Measurements from ENCODE around the gene ZFYVE9.
"Not testable (repeated sequence)": the region's sequence is repeated elsewhere in the genome, so short reads cannot be mapped to it uniquely, and the experiment has no call there.

ZFYVE9 gene

GRCh38 chr1:52191395-52191965 lies 49.6 kb downstream of the ZFYVE9 start:
- Mint-ChIP-seq H3K27ac (no peak overlapping the region), H3K9me3 (no peaks in the 10 kb centered on the region), H3K4me1 (no peaks in the 10 kb centered on the region), H3K4me3 (no peak overlapping the region), H3K27me3 (peaks cover 4% of the 10 kb centered on the region), H3K36me3 (no peaks in the 10 kb centered on the region)
- DNase-seq (ENCODE audit: low spot score in 2 of 2) (no peak), ATAC-seq (ENCODE audit: low read depth) (no peak)

- Mint-ChIP-seq H3K4me3 (no peak overlapping the region), H3K4me1 (no peaks in the 10 kb centered on the region), H3K36me3 (no peaks in the 10 kb centered on the region), H3K27me3 (peaks cover 4% of the 10 kb centered on the region), H3K9me3 (no peaks in the 10 kb centered on the region), H3K27ac (no peak overlapping the region)
- DNase-seq (ENCODE audit: low spot score in 2 of 2) = no peak
- ATAC-seq (ENCODE audit: low read depth) = no peak
Measured at GRCh38 chr1:52192024-52192423, 50.1 kb downstream of the ZFYVE9 start.

GRCh38 chr1:52192436-52192835 lies 50.5 kb downstream of the ZFYVE9 start:
- DNase-seq (ENCODE audit: low spot score in 2 of 2) (no peak), ATAC-seq (ENCODE audit: low read depth) (no peak)

GRCh38 chr1:52193985-52194384 lies 52.1 kb downstream of the ZFYVE9 start:
- no peak overlapping the region for H3K4me3 Mint-ChIP-seq
- no peaks in the 10 kb centered on the region for H3K36me3 Mint-ChIP-seq
- peaks cover 4% of the 10 kb centered on the region for H3K27me3 Mint-ChIP-seq
- ATAC-seq (ENCODE audit: low read depth) (no peak), DNase-seq (ENCODE audit: low spot score in 2 of 2) (no peak)
- no peaks in the 10 kb centered on the region for H3K4me1 Mint-ChIP-seq
- no peak overlapping the region for H3K27ac Mint-ChIP-seq
- no peaks in the 10 kb centered on the region for H3K9me3 Mint-ChIP-seq

More at GRCh38 chr1:52192436-52192835, 50.5 kb downstream of the ZFYVE9 start:
- no peaks in the 10 kb centered on the region for H3K36me3 Mint-ChIP-seq
- H3K27ac Mint-ChIP-seq = no peak overlapping the region
- H3K4me3 Mint-ChIP-seq = no peak overlapping the region
- no peaks in the 10 kb centered on the region for H3K4me1 Mint-ChIP-seq
- H3K9me3 Mint-ChIP-seq = no peaks in the 10 kb centered on the region
- peaks cover 4% of the 10 kb centered on the region for H3K27me3 Mint-ChIP-seq

- ATAC-seq (ENCODE audit: low read depth) (no peak), DNase-seq (ENCODE audit: low spot score in 2 of 2) (no peak)
- no peak overlapping the region for H3K4me3 Mint-ChIP-seq
- no peaks in the 10 kb centered on the region for H3K9me3 Mint-ChIP-seq
- H3K36me3 Mint-ChIP-seq = no peaks in the 10 kb centered on the region
- no peak overlapping the region for H3K27ac Mint-ChIP-seq
- H3K4me1 Mint-ChIP-seq = no peaks in the 10 kb centered on the region
- peaks cover 4% of the 10 kb centered on the region for H3K27me3 Mint-ChIP-seq
Measured at GRCh38 chr1:52195161-52195560, 53.3 kb downstream of the ZFYVE9 start.

- ATAC-seq (ENCODE audit: low read depth) (no peak), DNase-seq (ENCODE audit: low spot score in 2 of 2) (no peak)
- H3K27me3 Mint-ChIP-seq = peaks cover 12% of the 10 kb centered on the region
- H3K36me3 Mint-ChIP-seq = no peaks in the 10 kb centered on the region
- H3K4me1 Mint-ChIP-seq = no peaks in the 10 kb centered on the region
- H3K27ac Mint-ChIP-seq = no peak overlapping the region
- H3K4me3 Mint-ChIP-seq = no peak overlapping the region
- peaks cover 7% of the 10 kb centered on the region for H3K9me3 Mint-ChIP-seq
Measured at GRCh38 chr1:52203935-52204625, 62.2 kb downstream of the ZFYVE9 start.

- DNase-seq (ENCODE audit: low spot score in 2 of 2) = no peak
- Mint-ChIP-seq H3K36me3 (no peaks in the 10 kb centered on the region), H3K27me3 (peaks cover 15% of the 10 kb centered on the region), H3K27ac (no peak overlapping the region), H3K9me3 (peaks cover 7% of the 10 kb centered on the region), H3K4me3 (no peak overlapping the region), H3K4me1 (no peaks in the 10 kb centered on the region)
- ATAC-seq (ENCODE audit: low read depth) = no peak
Measured at GRCh38 chr1:52204696-52205095, 62.8 kb downstream of the ZFYVE9 start.

GRCh38 chr1:52206686-52207085 lies 64.8 kb downstream of the ZFYVE9 start:
- H3K27me3 Mint-ChIP-seq = peaks cover 23% of the 10 kb centered on the region
- not testable (repeated sequence) for H3K36me3 Mint-ChIP-seq; H3K27ac Mint-ChIP-seq; ATAC-seq (ENCODE audit: low read depth); H3K9me3 Mint-ChIP-seq; H3K4me3 Mint-ChIP-seq; DNase-seq (ENCODE audit: low spot score in 2 of 2); H3K4me1 Mint-ChIP-seq

GRCh38 chr1:52209429-52209828 lies 67.5 kb downstream of the ZFYVE9 start:
- H3K27me3 Mint-ChIP-seq = peaks cover 23% of the 10 kb centered on the region
- H3K27ac Mint-ChIP-seq = no peak overlapping the region

GRCh38 chr1:52210044-52210443 lies 68.2 kb downstream of the ZFYVE9 start:
- Mint-ChIP-seq H3K9me3 (peaks cover 1% of the 10 kb centered on the region), H3K4me1 (no peaks in the 10 kb centered on the region), H3K4me3 (no peak overlapping the region), H3K27ac (no peak overlapping the region), H3K27me3 (peaks cover 23% of the 10 kb centered on the region), H3K36me3 (peaks cover 2% of the 10 kb centered on the region)
- ATAC-seq (ENCODE audit: low read depth) (no peak), DNase-seq (ENCODE audit: low spot score in 2 of 2) (no peak)

More at GRCh38 chr1:52209429-52209828, 67.5 kb downstream of the ZFYVE9 start:
- H3K4me1 Mint-ChIP-seq = no peaks in the 10 kb centered on the region
- DNase-seq (ENCODE audit: low spot score in 2 of 2) = no peak
- peaks cover 1% of the 10 kb centered on the region for H3K9me3 Mint-ChIP-seq
- no peak overlapping the region for H3K4me3 Mint-ChIP-seq
- peaks cover 2% of the 10 kb centered on the region for H3K36me3 Mint-ChIP-seq
- ATAC-seq (ENCODE audit: low read depth) = no peak

- ATAC-seq (ENCODE audit: low read depth) = no peak
- Mint-ChIP-seq H3K27me3 (peaks cover 2% of the 10 kb centered on the region), H3K4me1 (no peaks in the 10 kb centered on the region), H3K9me3 (peaks cover 10% of the 10 kb centered on the region), H3K36me3 (peaks cover 4% of the 10 kb centered on the region), H3K4me3 (no peak overlapping the region), H3K27ac (no peak overlapping the region)
- DNase-seq (ENCODE audit: low spot score in 2 of 2) = no peak
Measured at GRCh38 chr1:52216907-52217458, 75.1 kb downstream of the ZFYVE9 start.

- Mint-ChIP-seq H3K27ac (no peak overlapping the region), H3K4me3 (no peak overlapping the region), H3K9me3 (peaks cover 15% of the 10 kb centered on the region), H3K36me3 (peaks cover 17% of the 10 kb centered on the region), H3K27me3 (peaks cover 30% of the 10 kb centered on the region), H3K4me1 (no peaks in the 10 kb centered on the region)
- no peak for ATAC-seq (ENCODE audit: low read depth)
- DNase-seq (ENCODE audit: low spot score in 2 of 2) = no peak
Measured at GRCh38 chr1:52225174-52225573, 83.3 kb downstream of the ZFYVE9 start.

GRCh38 chr1:52229494-52229893 lies 87.6 kb downstream of the ZFYVE9 start:
- no peak for ATAC-seq (ENCODE audit: low read depth)
- Mint-ChIP-seq H3K4me1 (no peaks in the 10 kb centered on the region), H3K27me3 (peaks cover 33% of the 10 kb centered on the region), H3K4me3 (no peak overlapping the region), H3K27ac (no peak overlapping the region), H3K36me3 (peaks cover 11% of the 10 kb centered on the region), H3K9me3 (peaks cover 12% of the 10 kb centered on the region)
- DNase-seq (ENCODE audit: low spot score in 2 of 2) = no peak

GRCh38 chr1:52233463-52233862 lies 91.6 kb downstream of the ZFYVE9 start:
- Mint-ChIP-seq H3K27ac (no peak overlapping the region), H3K27me3 (peaks cover 44% of the 10 kb centered on the region), H3K4me1 (peaks cover 2% of the 10 kb centered on the region), H3K36me3 (peaks cover 2% of the 10 kb centered on the region), H3K4me3 (no peak overlapping the region), H3K9me3 (peaks cover 1% of the 10 kb centered on the region)
- ATAC-seq (ENCODE audit: low read depth) (no peak), DNase-seq (ENCODE audit: low spot score in 2 of 2) (no peak)
